Activated CD4-positive, CD25-positive, alpha-beta regulatory T cell treated with anti-CD3 and anti-CD28 coated beads, Interleukin-2, amount 50 U/mL, for 24 hours (primary cell): ENCODE results near the gene TMEM120B.
A peak's percentile ranks its signal among the peaks of the same experiment; 100 is the strongest.
"Not testable (repeated sequence)": the region's sequence is repeated elsewhere in the genome, so short reads cannot be mapped to it uniquely, and the experiment has no call there.

Experiments used
- ATAC-seq, 2 donors: fragments of 150-1000 bp; cut with Tn5 transposase; one replicate each; pipeline ENCODE4 v1.10.0; 2021; ENCODE audit warnings: mild to moderate bottlenecking in 1 of 2, moderate library complexity in 1 of 2

The TMEM120B gene

DNA sequence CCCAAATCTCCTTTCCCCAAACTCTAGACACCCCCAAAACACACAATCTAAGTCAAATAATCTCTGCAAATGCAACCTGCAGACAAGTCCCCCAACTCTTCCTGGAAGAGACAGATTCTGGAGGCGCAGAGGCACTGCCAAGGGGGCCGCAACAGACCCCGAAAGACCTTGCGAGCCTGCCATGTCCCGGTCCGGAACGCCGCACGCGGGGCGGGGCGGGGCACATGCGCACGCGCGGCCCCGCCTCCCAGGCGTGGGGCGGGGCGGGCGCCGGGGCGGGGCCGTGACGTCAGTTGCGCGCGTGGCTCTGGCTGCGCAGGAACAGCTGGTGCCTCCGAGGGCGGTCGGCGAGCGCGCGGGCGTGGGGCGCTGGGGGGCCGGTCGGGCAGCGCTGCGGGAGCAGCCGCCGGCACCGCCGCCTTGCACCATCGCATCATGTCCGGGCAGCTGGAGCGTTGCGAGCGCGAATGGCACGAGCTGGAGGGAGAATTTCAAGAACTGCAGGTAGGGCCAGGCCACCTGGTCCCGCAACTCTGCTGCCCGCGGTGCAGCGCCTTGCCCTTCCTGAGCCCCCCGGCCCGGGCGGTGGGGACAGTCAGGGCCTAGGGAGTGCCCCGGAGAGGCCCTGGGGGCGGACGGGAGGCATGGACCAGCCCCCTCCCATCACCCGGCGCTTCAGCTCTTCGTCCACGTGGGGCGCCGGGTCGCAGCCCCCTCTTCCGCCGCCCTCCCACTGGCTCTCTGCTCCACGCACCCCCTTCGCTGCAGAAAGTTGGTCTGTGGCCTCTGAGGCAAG lies at the start of gene TMEM120B:
Gene TMEM120B, plus strand, starts transcription at position 292 of the 796 bp plus-strand sequence. Its CDS starts 144 bp downstream, at position 436.
- peak; percentile 90 to 91 for ATAC-seq

DNA sequence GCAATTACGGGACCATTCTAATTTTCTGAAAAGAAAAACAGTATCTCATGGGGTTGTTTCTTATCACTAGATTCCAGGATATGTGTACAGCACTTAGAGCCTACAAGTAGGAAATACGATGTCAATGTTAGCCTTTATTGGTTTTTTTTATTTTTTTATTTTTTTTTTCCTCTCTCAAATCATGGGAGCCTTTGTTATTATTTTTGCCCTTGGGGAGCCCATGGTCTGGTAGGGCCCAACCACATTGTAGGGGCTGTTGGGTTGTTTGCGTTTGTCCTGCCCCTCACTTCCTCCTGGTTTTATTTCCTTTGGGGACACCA lies 49.0 kb upstream of the TMEM120B start:
- ATAC-seq = no peak

DNA sequence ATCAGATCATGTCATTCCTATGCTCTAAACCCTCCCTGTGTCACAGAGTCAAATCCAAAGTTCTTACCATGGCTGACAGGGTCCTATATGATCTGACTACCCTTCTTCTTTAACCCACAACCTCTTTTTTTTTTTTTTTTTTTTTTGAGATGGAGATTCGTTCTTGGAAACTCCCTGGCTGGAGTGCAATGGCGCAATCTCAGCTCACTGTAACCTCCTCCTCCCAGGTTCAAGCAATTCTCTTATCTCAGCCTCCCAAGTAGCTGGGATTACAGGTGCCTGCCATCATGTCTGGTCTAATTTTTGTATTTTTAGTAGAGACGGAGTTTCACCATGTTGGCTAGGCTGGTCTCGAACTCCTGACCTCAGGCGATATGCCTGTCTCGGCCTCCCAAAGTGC lies 45.7 kb upstream of the TMEM120B start:
- not testable (repeated sequence) for ATAC-seq

DNA sequence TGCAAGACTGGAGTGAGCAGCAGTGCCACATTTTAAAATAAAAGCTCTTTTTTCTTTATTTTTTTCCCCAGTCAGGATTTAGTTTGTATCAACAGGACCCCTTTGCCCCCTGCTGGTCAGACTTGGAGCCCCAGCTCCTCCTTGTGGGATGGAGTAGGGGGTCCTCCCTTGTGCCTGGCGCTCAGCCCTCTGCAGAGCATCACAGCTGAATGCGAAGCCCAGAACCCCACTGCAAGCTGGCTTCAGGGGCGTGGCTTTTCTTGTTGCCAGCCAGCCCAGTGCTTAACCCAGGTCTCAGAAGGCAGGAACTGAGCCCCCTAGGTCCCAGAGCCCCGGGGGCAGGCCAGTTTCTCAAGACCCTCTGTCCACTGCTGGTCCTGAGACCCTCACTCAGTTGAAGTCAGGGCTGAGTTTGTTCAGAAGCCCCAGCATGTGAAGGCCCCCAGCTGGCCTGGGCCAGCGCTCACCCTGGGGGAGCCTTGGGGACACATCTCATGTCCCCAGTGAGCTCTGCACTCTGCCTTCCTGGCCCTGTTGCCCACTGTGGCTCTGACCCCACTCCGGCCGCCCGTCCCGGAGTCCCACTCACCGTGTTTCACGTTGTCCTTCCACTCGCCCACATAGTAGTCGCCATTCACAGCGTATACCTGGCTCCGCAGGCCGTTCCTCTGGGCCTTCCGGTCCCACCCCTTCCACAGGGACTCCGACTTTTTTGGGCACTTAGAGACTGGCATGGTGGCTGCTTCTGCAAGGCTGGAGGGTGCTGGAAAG lies 43.6 kb upstream of the TMEM120B start:
- ATAC-seq = no peak

DNA sequence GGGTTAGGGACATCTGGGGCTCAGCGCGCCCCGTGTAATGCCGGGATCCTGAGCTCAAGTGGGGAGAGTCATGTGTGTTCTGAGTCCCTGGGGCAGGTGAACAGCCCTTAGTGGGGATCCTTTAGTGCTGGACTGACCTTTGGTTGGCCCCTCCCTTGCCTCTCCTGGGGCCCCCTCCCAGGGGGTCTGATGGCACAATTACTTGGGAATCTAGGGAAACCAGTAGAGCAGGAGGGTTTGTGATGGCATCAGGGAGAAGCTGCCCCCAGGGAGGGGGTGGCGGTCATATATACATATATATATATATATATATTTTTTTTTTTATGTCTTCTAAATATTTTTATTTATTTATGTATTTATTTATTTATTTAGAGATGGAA lies 43.0 kb upstream of the TMEM120B start, which contains the start of gene MORN3:
Gene MORN3, minus strand, starts transcription at position 134 of the 380 bp plus-strand sequence. CDS start 171 bp downstream, outside the sequence.
- ATAC-seq = no peak

DNA sequence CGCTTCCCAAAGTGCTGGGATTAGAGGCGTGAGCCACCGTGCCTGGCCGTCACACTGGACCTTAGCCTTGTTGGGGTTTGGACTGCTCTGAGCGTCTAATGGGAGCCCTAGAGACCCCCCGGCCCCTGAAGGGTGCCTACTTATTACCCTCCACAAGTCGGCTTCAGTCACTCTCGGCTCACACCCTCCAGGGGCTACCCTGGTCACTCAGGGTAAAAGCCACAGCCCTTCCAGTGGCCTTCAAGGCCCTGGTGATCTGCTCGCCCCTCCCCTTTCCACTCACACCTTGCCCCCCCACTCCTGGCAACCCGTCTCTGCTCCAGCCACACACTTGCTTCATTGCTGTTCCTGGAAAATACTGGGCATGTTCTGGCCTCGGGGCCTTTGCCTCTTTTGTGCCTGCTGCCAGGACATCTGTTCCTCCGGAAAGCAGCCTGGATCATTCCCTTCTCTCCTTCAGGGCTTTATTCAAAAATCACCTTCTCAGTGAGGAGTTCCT lies 39.5 kb upstream of the TMEM120B start:
- no peak for ATAC-seq

DNA sequence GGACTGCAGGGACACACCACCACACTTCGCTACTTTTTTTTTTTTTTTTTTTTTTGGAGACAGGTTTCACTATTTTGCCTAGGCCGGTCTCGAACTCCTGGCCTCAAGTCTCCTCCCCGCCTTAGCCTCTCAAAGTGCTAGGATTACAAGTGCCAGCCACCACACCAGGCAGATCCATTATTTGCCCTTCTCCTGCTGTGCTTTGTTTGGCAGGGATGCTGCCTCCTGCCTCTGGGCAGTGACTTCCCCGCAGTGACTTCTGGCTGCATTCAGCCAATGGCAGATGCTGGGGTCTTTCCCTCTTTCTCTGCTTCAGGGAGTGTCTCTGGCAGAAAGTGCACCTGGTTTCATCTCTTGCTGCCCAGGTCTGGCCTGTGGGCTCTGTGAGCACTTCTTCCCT lies 36.4 kb upstream of the TMEM120B start:
- no peak for ATAC-seq

DNA sequence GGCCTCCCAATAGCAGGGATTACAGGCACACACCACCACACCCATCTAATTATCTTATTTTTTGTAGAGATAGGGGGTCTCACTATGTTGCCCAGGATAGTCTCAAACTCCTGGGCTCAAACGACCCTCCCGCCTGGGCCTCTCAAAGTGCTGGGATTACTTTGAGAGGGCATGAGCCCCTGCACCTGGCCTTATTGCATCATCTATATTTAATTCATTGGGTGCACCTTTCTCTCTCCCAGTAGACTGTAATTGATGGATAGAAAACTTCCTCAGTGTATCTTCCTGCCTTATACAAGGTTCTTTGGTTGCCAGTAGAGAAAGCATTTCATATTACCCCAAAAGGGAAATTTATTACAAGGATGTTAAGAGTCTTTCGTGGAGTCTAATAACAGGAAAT lies 34.2 kb upstream of the TMEM120B start:
- no peak for ATAC-seq

DNA sequence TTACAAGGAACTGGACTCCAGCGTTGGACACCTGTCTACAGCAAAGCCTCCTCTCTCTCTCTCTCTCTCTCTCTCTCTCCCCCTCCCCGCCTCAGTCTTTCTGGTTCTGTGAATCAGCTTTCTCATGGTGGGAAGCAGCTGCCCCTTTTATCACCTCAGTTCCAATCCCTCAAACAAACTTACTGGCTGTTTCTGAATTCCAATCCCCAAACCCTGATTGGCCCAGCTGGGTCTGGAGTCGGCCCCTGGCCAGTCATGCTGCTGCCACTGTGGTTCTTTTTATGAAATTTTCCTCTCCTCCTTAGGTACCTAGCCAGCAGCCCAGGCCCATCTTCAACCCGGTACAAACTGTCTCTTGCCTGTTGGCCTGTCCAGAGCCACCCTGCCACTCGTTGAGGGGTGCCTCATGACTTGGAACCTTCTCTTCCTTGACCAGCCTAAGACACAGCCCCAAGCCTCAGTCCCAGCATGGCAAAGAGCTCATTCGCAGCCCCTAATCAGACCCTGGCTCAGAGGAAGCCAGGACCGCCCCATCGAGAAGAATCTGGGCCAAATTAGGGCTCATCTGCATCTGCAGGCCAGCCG lies 33.7 kb upstream of the TMEM120B start:
- ATAC-seq = no peak

DNA sequence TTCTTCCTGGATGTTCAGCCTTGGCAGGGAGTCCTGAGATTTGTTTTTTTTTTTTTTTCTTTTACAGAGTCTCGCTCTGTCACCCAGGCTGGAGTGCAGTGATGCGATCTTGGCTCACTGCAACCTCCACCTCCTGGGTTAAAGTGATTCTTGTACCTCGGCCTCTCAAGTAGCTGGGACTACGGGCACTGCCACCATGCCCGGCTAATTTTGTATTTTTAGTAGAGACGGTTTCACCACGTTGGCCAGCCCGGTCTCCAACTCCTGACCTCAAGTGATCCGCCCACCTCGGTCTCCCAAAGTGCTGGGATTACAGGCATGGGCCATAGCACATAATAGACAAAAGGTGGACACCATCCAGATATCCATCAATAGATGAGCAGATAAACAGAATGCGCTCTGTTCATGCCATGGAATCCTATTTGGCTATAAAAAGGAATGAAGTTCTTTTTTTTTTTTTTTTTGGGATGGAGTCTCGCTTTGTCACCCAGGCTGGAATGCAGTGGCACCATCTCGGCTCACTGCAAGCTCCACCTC lies 32.8 kb upstream of the TMEM120B start:
- ATAC-seq = not testable (repeated sequence)

DNA sequence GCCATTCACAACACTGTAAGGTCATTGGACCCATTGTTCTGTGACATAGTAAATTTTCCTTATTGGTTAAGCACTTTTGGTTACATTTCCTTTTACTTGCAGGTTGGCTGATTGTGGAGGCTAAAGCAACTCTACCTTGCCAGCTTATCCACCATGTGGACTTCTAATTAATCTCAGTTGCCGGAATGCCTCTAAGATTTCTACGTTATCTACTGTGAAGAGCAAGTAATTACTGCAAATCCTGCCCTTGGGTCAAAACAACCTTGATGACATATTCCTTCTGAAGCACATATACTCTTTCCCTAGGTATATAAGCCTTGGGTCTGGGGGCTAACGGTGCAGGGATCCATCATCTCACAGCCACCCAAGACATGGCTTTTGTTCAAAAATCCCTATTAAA lies 23.6 kb upstream of the TMEM120B start:
- no peak for ATAC-seq

DNA sequence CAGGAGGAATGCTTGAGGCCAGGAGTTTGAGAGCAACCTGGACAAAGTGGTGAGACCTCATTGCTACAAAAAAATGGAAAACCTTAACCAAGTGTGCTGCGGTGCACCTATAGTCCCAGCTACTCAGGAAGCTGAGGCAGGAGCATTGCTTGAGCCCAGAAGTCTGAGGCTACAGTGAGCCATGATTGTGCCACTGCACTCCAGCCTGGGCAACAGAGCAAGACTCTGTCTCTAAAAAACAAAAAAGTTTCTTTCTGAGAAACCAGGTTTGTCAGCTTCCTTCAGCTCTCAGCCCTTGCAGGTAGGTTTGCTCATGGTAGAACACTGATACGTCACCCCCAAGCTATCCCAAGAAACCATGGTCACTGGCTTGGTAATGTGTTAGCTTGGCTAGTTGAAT lies 23.1 kb upstream of the TMEM120B start:
- no peak for ATAC-seq

DNA sequence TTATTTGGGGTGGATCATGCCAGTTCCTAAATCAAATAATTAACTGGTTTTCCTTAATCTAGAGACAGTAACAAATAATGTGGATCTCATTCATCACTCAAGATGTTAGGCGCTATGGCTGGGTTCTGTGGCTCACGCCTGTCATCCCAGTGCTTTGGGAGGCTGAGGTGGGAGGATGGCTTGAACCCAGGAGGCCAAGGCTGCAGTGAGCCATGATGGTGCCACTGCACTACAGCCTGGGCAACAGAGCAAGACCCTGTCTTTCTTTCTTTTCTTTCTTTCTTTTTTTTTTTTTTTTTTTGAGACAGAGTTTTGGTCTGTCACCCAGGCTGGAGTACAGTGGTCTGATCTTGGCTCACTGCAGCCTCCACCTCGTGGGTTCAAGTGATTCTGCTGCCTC lies 19.8 kb upstream of the TMEM120B start:
- ATAC-seq = not testable (repeated sequence)

DNA sequence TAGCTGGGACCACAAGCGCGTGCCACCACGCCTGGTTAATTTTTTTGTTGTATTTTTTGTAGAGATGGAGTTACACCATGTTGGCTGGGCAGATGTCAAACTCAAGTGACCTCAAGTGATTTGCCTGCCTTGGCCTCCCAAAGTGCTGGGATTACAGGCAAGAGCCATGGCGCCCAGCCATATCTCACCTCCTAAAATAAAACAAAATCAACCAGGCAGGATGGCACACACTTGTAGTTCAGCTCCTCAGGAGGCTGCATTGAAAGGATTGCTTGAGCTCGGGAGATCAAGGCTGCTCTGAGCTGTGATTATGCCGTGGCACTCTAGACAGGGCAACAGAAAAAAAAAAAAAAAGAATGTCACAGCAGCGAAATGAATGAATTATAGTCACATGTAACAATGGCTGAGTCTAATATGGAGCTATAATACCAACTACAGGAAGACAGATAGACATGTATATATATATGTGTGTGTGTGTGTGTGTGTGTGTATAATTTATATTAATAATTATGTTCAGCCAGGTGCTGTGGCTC lies 19.3 kb upstream of the TMEM120B start:
- no peak for ATAC-seq

DNA sequence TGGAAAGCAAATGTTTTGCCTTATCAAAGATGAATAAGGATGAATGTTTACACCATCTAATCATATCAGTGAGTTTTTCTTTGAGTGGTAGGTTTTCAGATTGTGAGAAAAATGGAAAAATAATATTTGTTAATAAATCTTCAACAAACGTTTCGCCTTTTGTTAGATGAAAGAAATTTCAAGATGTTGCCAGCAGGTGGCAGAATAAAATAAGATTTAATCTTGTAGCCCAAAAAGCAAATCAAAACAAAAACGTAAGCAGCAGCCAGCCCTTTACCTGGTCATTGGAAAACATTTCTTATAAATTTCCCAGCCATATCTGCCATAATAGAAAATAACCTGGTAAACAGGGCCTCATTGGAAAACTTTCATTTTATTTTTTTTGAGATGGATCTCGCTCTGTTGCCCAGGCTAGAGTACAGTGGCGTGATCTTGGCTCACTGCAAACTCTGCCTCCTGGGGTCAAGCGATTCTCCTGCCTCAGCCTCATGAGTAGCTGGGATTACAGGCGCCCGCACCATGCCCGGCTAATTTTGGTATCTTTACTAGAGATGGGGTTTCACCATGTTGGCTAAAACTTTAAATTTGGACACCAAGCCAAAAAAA lies 15.4 kb upstream of the TMEM120B start:
- no peak for ATAC-seq

DNA sequence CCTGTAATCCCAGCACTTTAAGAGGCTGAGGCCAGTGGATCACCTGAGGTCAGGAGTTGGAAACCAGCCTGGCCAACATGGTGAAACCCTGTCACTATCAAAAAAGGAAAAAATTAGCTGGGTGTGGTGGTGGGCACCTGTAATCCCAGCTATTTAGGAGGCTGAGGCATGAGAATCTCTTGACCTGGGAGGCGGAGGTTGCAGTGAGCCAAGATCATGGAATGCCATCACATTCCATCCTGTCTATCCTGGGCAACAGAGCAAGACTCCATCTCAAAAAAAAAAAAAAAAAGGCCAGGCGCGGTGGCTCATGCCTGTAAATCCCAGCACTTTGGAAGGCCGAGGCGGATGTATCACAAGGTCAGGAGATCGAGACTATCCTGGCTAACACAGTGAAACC lies 14.7 kb upstream of the TMEM120B start:
- not testable (repeated sequence) for ATAC-seq

DNA sequence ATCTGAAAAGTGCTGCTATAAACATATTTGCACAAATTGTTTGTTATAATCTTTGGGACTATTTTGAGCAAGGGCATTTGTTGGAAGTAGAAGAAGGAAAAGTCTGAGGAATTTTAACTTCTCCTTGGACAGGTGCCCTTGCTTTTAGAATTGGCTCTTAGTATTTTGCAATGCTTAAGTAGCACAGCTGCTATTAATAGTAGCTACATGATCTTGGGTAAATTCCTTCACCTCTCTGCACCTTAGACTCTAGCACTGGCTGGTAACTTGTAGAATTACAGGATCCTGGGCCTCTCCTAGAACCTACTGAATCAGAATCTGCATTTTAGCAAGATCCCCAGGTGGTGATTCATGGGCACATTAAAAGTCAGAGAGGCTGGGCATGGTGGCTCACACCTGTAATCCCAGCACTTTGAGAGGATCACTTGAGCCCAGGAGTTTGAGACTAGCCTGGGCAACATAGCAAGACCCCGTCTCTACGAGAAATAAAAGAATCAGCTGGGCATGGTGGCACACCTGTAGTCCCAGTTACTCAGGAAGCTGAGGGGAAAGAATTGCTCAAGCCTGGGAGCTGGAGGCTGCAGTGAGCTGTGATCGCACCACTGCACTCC lies 10.8 kb upstream of the TMEM120B start:
- no peak for ATAC-seq

DNA sequence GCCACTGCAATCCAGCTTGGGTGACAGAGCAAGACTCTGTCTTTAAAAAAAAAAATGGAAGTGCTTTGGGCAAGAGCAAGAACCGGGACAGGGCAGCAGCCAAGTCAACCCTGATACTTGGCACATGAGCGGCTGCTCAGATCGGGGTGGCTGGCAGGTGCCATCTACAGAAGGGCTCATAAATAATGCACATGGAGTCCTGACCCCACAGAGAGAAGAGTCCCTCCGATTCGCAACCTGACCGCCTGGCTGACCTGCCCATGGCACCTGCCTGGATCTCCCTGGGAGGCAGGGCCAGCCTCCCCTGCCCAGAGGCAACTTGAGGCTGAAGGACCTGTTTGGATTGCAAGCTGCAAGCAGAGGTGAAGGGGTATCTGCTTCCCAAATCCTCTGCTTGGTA lies 9.6 kb upstream of the TMEM120B start:
- no peak for ATAC-seq

DNA sequence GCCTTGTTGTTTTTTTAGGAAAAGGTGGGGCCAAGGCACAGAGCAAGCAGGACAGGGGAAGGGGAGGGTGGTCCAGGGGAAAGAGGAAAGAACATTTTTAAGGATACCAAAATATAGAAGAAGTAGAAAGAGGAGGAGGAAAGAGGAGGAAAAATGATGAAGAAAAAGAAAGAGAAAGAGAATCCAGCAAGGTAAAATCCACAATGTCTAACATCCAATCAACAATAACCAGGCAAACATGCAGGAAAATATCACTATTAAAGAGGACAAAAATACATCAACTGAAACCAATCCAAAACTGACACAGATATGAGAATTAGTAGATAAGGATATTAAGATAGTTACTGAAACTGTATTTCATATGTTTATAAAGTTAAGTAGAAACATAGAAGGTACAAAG lies 7.0 kb upstream of the TMEM120B start:
- ATAC-seq = no peak

DNA sequence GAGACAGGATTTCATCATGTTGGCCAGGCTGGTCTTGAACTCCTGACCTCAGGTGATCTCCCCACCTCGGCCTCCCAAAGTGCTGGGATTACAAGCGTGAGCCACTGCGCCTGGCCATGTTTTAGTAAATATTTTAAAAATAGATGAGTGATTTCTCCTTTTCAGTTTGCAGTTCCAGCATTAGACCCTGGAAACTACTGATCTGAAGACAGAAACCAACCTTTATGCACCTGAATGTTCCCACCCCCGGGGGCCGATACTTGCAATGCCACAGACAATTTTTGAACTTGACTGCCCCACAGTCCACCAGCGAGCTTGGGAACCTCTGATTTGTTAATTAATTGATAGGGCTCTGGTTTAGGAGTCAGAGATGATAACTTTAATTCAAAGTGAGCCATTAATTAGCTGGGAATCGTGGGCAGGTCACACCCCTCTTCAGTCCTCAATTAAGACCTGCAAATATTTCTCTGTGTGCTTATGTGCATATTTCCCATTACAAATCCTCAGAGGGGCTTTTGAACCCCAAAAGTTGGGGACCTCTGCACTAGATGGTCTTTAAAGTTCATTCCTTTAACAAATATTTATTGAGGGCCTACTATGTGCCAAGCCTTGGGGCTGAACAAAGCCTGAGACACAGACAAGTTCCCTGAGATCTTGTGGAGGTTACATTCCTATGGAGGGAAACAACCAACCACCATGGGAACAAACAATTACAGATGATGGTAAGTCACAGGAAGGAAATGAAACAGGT lies 4.1 kb upstream of the TMEM120B start:
- ATAC-seq = no peak

DNA sequence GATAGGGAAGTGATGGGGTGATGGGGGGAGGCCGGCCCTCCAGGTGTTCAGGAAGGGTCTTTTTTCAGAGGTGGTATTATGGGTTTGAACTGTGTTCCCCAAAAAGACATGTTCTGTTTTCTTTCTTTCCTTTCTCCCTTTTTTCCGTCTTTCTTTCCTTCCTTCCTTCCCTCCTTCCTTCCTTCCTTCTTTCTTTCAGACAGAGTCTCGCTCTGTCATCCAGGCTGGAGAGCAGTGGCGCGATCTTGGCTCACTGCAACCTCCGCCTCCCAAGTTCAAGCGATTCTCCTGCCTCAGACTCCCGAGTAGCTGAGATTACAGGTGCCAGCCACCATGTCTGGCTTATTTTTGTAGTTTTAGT lies 3.5 kb upstream of the TMEM120B start:
- not testable (repeated sequence) for ATAC-seq
